GM12891 (cell line): ENCODE data around the gene TMEM254.

ENCODE experiments used
- POLR2A ChIP-seq: IDR thresholded peaks from 2 replicates; pipeline ENCODE4 v1.6.1; 2011; ENCODE audit warnings: low read depth, low read length, control low read depth
- POLR2AphosphoS5 ChIP-seq: IDR thresholded peaks from 2 replicates; pipeline ENCODE4 v1.6.1; 2011; ENCODE audit warnings: low read depth, low read length, control low read depth
- TAF1 ChIP-seq: IDR thresholded peaks from 2 replicates; pipeline ENCODE4 v1.6.1; 2011; ENCODE audit warnings: low read depth, low read length, control low read depth

DNA sequence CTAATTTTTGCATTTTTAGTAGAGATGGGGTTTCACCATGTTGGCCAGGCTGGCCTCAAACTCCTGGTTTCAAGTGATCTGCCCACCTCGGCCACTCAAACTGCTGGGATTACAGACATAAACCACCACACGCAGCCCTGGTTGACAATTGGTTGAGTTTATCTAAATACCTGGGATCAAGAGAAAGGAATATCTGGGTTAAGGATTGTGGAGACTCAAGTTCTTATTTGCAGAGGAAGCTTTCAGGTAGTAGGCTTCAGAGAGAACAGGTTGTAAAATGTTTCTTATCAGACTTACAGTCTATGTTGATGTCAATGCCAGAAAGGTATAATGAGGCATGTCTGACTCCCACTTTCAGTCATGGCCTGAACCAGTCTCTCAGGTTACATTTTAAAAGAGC lies 5.9 kb upstream of the TMEM254 start:
- no peak for TF ChIP-seq POLR2AphosphoS5
- TF ChIP-seq POLR2A: no peak
- no peak for TF ChIP-seq TAF1
